ENCODE data around the gene KRT36.

KRT36 gene

GRCh38 chr17:41500131-41500911 lies 10.6 kb upstream of the KRT36 start:
- no peak for DNase-seq

DNA sequence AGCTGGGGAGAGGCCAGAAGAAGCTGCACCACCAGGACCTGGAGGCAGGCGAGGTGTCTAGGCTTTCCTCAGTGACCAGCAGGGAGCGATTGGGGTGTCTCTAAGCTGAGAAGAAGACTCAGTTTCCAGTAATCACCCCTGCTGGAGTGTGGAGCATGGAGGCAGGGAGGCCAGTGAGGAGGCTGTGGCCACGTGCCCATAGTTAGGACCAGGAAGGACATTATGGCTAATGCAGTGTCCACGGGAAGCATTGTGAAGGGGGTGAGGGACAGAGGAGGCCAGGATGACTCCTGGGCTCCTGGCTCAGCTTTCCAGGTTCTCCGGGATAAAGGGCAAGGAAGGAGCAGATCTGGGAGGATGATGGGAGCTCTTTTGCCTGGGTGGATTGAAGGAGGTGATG lies 10.0 kb upstream of the KRT36 start:
- DNase-seq = no peak

DNA sequence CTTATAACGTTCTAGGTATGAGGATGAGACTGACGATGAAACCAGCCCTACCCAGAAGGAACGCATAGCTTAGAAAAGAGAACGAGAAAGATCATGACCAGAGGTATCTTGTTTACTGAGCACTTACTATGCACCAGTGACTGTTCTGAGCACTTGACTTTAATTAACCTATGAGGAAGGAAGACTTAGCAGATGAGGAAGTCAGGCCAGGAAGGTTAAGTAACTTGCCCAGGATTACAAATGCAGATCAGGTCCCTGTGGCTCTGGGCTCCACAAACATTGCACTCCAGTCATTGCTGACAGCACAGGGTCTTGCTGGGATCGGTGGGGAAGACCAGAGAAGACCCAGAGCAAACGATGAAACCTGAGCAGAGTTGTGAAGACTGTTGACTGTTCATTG lies 8.6 kb upstream of the KRT36 start:
- no peak for DNase-seq

- DNase-seq = no peak
These were observed 7.2 kb upstream of the KRT36 start for GRCh38 chr17:41496803-41497484.

DNA sequence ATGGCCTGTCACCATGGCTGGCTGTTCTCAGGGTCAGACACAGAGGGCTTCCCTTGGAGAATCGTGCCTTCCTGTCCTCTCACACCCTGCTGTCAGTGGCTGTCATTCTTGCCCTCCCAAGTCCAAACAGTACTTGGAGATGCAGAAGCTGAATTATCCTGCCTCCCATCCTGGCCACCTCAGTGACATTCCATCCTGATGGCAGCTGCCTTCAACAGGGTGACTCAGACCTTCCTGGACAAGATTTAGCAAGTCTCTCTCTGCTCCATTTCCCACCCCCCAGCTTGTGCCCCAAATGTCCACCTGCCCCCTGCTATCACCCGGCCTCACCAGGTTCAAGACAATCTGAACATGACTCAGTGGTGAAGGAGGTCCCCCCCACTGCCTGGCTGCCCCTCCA lies 4.8 kb upstream of the KRT36 start:
- no peak for DNase-seq

DNA sequence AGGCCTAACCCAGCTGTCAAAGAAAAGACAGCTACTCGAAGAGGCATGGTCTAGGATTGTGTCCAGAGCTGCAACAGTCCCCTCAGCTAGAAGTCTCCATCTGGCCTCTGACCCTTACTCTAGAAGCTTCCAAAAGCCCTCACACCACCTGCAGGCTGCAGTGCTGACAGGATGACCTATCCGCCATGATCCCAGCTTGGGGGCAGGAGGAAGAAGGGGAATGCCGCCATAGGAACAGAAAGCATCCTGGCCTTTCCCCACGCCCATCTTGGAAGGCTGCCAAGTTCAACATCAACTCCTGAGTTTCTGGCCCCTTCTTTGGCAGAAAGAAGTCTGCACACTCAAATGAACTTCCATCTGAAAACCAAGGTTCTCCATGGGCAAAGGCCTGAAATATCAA lies 3.1 kb upstream of the KRT36 start:
- peak; percentile 27 for DNase-seq

- DNase-seq = no peak
These were observed 2.6 kb upstream of the KRT36 start for GRCh38 chr17:41492351-41492750.

DNA sequence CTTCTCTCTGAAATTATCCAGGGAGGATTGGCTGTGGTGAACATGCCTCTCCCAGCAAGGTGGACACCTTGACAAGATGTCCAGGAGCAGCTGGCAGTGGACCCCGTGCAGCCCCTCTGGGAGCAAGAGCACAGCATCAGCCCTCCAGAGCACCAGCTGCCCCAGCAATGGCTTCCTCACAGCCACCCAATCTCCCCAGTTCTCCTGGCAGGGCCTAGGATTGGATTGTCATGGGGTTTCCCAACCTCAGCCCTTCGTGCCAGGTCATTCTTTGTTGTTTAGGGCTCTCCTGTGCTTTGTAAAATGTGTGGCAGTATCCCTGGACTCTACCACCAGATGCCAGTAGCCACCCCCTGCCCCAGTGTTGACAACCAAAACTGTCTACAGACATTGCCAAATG lies 1.8 kb upstream of the KRT36 start:
- DNase-seq = no peak

GRCh38 chr17:41490000-41490990 lies 585 bp upstream of the KRT36 start:
- no peak for DNase-seq

- DNase-seq = no peak
These were observed 2.7 kb downstream of the KRT36 start for GRCh38 chr17:41486809-41487530.

DNA sequence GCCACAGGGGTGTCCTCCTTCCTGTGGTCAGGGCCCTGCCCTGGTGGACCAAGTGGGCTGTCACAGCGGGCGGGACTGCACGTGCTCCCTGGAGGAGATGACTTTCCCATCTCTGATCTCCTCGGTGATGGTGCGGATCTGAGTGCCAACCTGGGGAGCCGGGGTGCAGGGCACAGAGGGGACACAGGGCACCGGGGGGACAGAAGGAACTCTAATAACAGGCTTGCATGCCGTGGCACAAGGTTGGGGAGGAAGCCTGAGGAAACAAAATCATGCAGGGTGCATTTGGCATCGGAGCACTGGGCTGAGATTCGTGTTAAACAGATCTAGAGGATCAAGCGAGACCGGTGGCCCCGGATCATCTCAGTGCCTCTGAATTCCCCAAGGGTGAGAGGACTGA lies 3.4 kb downstream of the KRT36 start:
- DNase-seq = no peak

DNA sequence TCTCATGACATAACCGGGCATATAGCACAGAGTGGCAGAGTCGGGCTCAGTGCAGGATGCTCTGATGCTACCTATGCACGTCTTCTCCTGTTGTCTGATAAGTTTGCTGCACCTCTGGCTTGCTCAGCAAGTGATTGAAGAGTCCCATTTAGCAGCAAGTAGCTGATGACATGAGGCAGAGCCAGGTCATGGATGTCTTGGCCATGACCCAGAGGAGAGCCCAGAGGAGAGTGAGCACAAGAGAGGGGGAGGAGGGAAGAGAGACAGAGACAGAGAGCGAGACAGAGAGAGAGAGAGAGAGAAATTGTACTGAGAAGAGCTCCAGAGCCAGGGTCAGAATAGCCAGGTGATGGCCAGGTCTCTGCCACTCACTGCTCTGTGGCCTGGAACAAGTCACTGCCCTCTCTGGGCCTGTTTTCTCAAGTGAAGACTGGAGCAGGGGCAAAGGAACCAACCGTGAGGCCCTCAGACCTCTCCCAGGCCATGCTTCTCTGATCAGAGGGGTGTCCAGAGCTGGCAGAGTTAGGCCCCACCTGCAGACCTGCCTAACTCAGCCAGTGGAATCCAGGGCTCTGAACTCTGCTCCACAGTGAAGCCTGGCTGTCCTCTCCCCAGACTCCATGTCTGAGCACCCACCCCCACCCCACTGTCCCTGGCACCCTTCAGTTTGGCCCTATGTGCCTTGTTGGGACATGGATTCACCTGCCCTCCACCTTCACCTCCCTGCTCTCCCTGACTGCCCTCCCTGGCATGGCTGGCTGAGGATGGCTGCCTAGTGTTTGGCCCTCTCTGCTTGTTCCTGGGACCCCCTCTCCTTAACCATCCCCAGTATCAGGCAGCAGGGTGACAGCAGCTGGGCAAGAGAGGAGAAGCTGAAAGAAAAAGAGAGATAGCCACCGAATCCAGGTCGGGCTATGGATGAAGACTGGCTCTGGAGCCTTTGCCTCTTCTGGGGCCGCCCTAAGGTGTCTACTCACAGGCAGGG lies 4.5 kb downstream of the KRT36 start:
- no peak for DNase-seq

DNA sequence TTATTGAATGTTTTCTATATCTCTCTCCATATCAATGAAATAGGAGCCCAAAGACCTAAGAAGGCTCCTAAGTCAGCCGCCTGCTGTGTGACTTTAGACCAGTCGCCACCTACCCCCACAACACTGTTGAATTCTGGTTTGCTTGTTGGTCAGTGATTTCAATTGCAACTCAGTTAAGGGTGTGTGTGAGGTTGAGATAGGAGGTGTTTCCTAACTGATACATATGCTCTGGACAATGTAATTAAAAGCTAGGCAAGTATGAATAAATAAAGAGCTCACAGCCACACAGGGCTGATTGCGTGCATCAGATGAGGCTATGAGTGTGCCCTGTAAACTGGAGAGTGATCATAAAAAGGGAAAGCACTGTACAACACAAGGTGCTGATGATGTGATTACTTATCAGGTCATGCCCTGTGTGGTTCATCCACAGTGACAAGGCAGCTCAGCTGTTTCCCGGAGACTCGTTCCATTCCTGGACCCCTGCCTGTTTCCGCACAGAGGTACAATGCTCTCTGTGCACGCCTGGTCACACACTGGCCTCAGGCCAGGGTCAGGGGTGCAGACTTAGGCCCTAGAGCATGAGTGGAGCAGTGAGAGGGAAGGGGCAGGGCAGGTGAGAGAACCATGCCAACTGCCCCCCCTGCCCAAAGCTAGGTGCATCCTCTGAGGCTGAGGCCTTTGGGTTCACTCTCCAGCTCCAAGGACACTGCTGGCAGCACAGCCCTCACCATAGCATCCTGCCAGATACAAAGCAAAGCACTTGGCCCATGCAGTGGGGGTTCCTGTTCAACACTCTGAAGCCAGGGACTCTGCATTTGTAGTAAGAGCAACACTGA lies 5.5 kb downstream of the KRT36 start:
- no peak for DNase-seq

DNA sequence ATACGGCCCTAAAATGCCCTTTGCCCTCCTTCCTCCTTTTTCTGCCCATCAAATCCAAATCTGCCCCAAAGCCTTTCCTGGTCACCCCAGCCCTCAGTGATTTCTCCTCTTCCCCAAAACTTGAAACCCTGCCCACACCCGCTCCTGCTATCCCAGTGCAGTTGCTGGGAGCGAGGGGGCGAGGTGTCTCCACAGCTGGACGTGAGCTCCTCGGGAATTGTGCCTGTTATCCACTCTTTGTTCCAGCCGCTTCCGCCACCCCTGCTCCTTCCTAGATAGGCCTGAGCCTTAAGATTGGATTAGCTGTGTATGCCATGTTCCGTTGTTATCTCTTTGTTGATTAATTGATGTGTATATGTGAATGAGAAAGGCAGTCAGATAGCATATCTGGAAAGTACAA lies 6.2 kb downstream of the KRT36 start:
- no peak for DNase-seq

- no peak for DNase-seq
These were observed 8.7 kb downstream of the KRT36 start, which contains the start of gene KRT35 for GRCh38 chr17:41481036-41481435. Gene KRT35 (minus strand): TSS chr17:41481151. CDS start chr17:41481097, 54 bp downstream.

GRCh38 chr17:41480581-41480980 lies 9.1 kb downstream of the KRT36 start:
- no peak for DNase-seq

DNA sequence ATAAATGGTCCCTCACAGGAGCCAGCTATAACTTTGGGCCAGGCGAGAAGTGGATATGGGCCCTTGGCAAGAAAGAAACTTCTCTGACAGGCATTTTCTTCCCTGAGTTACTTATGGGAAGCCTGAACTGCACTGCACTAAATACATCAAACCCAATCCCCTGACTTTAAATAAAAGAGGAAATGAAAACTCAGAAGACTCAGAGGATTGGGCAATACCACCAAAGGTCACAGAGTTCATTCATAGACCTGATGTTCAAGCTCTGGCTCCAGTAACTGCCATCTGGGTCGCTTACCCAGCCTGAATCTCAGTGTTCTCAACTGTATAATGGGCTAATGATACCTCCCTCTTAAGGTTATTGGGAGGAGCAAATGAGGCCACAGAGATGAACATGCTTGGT lies 9.6 kb downstream of the KRT36 start:
- DNase-seq = no peak

DNA sequence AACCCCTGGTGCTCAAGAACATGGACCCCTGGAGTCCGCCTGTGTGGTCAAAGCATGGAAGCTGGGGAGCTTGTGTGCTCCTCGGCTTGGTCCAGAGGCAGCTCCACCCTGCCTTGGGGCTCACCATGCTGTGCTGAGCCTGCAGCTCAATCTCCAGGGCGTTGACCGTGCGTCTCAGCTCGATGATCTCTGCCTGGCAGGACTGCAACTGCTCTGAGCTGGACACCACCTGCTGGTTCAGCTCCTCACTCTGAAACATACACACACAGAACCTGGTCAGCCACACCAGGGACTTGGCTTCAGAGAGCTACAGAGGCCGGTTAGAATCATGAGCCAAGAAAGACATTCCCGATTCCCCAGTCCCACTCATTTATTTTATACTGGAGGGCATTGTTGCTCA lies 11.5 kb downstream of the KRT36 start:
- no peak for DNase-seq

GRCh38 chr17:41476866-41477815 lies 12.6 kb downstream of the KRT36 start:
- no peak for DNase-seq

Data from NCI-H2171 treated with DMSO at 0.1 percent for 48 hours (cell line).